T follicular helper cell (primary cell): ENCODE measurements around the gene ARSI.
A peak's percentile ranks its signal among the peaks of the same experiment; 100 is the strongest.

Source experiments
- DNase-seq: peaks from one replicate; pipeline ENCODE4 v3.0.0-alpha.2; 2020; ENCODE audit warnings: low read depth
- total RNA-seq, 2 experiments: gene quantifications; one replicate each; lab custom pipeline; 2026; lab: John Stamatoyannopoulos, UW

The ARSI gene
- total RNA-seq = 0 reads per million in 2 experiments

- DNase-seq = no peak
Measured at GRCh38 chr5:150302301-150303069, at the start of gene ARSI. Gene ARSI, minus strand, starts transcription at chr5:150302905. Its CDS starts 532 bp downstream, at chr5:150302373.

- peak; percentile 5 for DNase-seq
Measured at GRCh38 chr5:150350524-150351344, 48.0 kb upstream of the ARSI start.

- no peak for DNase-seq
Measured at GRCh38 chr5:150349681-150350275, 47.1 kb upstream of the ARSI start.

GRCh38 chr5:150347451-150347850, 44.7 kb upstream of the ARSI start:
- DNase-seq = no peak

DNA sequence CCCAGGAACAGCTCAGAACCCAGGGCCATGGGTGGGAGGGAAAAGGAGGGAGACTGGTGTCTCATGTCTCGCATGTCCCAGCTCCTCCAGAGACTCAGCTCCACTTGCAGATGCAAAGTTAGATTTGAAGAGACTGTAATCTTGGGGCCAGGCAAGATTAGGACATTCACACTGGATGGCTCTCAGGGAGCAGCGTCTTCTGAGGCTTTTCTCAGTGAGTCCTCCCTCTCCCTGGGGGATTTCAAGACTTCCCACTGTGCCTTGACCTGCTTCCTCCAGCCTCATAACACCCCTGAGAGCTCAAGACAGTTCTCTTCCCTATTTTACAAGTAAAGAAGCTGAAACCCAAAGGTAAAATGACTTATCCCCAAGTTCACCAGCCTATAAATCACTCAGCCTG, 44.3 kb upstream of the ARSI start:
- no peak for DNase-seq

- DNase-seq = no peak
Measured at GRCh38 chr5:150346592-150346991, 43.9 kb upstream of the ARSI start.

DNA sequence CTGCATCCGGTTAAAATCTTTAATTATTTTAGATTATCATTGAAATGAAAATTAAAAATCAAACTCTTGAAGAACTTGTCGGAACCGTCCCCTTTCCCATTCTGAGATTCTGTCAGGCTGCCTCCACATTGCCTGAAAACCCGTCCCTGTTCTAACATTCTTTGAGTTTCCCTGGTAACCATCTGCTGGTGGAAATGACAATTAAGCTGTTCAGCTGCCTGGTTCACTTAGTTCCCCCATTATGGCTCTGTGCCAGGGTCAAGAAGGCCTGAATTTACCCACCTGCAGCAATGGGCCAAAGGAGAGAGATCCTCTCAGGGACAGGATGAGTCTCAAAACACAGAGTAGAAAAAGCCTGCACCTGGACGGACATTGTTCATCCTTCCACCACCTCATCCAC, 43.0 kb upstream of the ARSI start:
- DNase-seq = no peak

GRCh38 chr5:150343994-150344631, 41.4 kb upstream of the ARSI start:
- no peak for DNase-seq

- DNase-seq = no peak
Measured at GRCh38 chr5:150342583-150342982, 39.9 kb upstream of the ARSI start.

DNA sequence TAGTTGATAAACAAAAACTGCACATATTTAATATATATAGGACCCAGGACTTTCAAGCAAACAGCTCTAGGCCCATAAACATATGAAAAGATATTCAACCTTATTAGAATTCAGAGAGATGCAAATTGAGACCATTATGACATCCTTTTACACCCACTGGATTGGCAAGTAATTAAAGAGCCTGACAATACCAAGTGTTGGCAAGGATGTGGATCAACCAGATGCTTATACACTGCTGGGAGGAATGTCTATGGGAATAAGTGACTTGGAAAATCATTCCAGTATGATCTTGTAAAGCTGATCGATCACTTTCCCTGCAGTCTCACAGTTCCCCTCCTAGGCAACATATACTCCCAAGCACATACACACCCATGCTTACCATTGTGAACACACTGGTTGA, 39.3 kb upstream of the ARSI start:
- DNase-seq = no peak

DNA sequence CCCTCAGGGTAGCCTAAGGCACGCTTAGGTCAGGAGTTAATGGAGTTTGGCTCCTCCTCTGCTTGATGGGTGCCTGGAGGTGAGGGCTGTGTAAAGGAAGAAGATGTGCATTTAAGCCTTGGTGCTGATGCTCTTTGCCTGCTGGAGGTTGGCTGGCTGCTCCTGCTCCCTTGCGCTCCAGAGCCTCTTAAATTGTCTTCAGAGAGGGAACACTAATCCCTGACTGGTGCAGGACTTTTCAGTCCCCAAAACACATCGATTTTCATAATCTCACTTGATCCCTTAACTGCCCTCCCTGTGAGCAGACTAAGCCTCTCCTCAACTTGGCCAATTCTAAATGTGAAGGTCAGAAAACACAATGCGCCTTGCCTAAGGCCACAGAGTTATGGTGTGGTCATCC, 38.6 kb upstream of the ARSI start:
- DNase-seq = no peak

DNA sequence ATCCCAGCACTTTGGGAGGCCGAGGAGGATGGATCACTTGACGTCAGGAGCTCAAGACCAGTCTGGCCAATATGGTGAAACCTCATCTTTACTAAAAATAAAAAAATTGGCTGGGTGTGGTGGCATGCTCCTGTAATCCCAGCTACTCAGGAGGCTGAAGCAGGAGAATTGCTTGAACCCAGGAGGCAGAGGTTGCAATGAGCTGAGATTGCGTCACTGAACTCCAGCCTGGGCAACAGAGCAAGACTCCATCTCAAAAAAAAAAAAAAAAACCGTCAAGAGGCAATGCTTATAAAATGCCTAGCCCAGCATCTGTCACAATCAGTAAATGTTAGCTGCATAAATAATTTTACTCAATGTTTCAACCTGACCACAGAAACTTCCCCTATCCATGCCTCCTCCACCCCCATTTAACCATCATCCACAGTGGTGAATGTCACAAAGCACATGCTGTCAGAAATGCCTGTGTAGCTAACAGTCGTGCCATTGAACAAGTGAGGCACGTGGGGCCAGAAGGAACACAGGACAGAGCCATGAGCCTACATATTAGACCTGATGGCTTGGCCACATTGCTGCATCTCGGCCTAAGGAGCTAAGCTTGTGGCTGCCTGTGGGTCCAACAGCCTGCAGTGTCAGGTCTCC, 38.0 kb upstream of the ARSI start:
- DNase-seq = no peak

DNA sequence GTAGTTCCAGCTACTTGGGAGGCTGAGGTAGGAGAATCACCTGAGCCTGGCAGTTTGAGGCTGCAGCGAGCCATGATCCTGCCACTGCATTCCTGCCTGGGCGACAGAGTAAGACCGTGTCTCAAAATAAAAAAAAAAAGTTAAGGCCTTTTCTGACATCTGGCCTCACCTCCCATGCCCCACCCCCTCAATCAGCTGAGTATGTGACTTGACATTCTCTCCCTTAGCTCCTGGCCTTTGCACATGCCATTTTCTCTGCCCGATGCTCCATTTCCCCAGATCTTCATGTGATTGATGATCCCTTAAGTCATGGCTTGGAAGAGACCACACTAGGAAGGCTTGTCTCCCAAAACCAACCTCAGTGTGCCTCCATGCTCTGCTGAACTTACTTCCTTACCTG, 37.1 kb upstream of the ARSI start:
- DNase-seq = no peak

GRCh38 chr5:150339165-150339564, 36.5 kb upstream of the ARSI start:
- no peak for DNase-seq

DNA sequence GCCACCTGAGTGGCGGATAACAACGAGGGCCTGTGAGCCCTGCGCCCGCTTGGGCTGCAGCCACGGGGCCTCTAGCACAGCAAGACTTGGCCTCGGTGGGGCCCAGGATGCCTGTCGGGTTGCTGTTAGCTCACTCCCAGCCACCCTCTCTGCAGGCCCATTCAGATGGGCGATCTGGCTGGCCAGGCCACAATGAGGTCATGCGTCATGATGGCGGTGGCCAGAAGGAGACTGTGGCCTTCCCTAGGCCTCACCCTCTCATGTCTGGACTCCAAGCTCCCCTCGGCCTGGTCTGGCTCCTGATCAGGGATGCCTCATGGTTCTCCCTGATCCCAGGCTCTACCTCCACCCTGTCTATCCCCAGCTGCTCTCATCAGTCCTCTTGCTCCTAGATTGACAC, 35.8 kb upstream of the ARSI start:
- no peak for DNase-seq

DNA sequence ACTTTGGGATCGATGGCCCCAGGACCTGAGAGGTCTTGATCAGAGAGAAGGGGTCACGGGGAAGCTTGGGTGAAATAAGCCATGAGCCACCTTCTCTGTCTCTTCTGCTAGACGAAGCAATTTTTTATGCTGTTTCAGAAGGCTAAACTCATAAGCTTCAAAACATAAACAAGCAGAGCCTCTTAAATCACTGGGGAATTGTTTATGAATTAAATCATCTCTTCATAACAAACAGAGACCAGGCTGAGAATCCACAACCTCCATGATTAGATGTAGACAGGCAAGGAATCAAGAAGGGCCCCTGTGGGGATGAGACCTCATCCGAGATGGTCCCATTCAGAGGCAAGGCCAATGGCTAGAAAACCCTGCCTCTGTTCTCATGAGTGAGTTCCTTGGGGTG, 33.1 kb upstream of the ARSI start:
- DNase-seq = no peak

DNA sequence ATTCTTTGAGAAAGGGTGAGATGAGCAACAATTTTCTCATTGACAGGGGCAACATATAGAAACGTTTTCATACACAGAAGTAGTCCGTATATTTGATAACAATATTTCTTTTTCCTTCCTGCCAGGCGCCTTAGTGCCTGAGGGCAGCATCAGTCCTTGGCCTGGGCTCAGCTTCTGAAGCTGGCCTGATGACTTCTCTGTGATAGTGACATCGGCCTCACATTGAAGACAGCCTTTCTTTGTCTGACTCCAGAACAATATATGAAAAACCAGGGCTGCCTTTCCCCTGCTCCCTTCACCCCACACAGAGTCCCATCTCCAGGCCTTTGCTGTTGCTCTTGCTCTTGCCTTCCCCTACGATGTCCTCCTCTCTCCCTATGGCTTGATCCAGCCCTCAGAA, 30.7 kb upstream of the ARSI start:
- no peak for DNase-seq

- DNase-seq = no peak
Measured at GRCh38 chr5:150329881-150330876, 27.5 kb upstream of the ARSI start.

DNA sequence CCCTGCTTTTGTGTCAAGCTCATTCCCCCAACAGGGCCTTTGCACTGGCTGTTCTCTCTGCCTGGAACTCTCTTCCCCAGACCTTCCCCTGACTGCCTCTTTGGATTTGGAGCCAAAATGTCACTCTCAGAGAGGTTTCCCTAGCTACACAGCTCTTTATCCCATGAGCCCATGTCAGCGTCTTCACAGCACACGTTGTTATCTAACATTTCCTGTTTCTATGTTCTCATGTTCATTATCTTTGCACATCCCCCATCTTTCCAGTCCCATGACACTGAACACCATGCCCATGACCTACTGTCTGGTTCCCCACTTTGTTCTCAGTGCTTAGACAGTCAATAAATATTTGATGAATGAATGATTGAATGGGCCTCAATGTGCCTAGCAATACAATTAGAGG, 26.3 kb upstream of the ARSI start:
- no peak for DNase-seq

DNA sequence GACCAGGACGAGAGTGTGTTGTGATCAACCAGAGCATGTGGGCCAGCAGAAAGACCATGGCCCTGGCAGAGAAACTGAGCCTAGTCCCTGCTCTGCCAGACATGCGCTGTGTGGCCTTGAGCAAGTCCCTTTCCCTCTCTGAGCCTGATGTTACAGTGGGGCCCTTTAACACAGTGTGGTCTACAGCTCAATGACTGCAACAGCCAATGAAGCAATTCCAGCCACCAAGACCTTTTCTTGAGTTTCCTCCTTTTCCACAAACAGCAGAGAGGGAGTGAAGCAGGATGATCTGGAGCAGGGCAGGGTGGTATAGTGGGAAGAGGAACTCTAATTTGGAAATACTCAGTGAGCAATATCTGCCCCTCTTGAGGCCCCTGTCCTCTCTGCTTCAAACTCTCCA, 25.8 kb upstream of the ARSI start:
- DNase-seq = no peak

GRCh38 chr5:150327139-150327538, 24.4 kb upstream of the ARSI start:
- DNase-seq = no peak
